Measurements from ENCODE around the gene DYTN.
"Not testable (repeated sequence)": the region's sequence is repeated elsewhere in the genome, so short reads cannot be mapped to it uniquely, and the experiment has no call there.

Gene DYTN, protein sequence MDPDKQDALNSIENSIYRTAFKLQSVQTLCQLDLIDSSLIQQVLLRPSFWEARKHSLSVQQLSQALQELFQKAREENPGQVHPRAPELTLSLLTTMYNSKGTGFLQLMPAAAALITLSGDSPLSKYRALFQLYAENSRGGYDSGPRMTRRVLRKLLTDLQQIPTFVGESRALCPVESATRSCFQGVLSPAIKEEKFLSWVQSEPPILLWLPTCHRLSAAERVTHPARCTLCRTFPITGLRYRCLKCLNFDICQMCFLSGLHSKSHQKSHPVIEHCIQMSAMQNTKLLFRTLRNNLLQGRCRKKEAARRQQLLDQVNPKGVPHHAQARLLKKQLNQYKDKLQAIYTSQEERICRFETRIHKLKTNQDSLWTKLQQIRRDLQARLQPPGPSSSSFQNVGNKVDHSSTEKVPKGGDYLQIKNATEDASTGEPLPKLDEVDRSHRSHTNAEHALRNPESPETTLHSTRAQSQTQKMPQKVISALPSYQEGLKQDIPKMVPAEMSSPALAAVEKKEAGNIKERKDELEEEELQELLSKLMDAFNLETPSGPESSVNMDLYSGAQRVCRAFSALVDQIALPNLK

DNA sequence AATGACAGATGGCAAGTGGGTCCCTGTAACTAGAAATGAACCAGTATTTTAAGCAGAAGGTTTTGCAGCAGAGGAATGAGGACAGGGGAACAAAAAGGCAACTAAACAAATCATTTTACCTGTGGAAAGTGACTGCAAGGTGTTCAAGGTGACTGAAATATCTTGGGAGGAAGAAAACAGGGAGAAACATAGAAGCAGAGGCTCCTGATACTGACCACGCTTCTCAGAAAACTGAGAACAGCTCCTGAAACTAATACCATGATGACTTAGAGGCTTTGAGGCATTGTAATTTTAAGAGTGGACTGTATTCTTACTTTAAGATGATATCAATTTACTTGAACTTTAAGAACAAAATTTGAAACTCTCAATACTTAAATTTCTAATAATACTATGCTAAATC lies at the start of gene DYTN:
TSS of gene DYTN (minus strand) at position 101 of the 400 bp plus-strand sequence. CDS start 117 bp downstream, outside the sequence.
- no peak for DNase-seq (ENCODE audit: low read depth in 3 of 3)

DNA sequence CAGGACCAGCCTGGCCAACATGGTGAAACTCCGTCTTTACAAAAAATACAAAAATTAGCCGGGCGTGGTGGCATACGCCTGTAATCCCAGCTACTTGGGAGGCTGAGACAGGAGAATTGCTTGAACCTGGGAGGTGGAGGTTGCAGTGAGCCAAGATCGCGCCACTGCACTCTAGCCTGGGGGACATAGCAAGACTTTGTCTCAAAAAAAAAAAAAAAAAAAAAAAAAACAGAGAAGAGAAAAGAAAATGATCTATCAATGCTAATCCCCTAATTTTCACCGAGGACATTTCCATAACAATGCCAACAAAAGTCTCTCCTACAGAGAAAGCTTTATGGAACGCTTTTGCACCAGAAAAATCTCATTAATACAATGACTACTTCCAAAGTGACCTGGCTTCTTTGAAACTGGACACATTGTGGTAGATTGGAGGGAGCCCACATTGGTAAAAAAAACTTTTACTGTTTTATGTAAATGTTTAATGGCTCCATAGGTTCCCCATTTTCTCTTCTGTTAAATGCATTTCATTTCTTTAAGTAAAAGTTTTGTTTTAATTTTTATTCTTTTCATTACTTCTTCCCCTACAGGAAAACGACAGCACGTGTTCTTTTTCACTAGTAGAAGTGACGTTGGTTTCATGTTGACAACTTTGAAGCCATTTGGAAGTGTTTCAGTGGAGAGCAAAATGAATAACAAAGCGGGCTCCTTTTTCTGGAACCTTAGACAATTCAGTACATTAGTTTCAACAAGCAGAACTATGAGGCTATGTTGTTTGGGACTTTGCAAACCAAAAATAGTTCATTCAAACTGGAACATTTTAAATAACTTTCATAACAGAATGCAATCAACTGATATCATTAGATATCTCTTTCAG lies 48.1 kb upstream of the DYTN start:
- DNase-seq (ENCODE audit: low read depth in 3 of 3) = no peak

DNA sequence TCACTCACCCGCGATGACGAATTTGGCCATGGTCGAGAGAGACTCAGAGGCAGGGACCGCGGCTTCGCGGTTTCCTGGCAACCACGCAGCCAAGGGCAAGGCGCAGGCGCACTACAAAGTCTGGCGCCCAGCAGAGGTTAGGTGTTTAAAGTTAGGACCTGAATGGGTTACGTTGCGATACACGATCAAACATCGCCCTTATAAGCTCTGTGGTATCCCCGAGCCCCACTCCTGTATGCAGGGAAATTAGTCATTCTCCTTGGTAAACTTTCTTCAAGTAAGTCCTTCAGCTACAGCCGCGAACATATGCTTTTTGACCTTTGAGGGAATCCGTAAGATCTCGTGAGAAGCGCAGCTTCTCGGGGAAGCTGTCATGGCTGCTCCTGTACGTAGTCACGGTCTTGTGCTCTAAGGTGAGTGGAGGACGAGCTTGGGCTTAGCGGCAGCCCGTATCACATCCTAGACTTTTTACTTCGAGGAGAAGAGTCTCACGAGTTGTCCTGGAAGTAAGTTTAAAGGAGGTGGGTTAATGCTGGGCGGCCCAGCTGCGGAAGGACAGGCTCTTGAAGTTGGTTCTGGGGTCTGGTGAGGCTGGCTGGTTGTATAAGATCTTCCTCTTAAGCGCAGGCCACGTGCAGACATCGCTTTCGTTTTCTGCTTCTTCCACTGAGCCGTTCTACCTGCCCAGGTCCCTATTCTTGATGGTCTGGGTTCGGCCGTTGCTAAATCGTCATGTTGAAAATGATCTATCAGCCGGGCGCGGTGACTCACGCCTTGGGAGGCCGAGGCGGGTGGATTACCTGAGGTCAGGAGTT lies 47.3 kb upstream of the DYTN start, which contains the start of the genes FASTKD2 and MDH1B:
TSS of gene FASTKD2 (plus strand) at position 365 of the 815 bp plus-strand sequence. CDS start 1,088 bp downstream, outside the sequence.
TSS of gene MDH1B (minus strand) at position 87 of the 815 bp plus-strand sequence. CDS start at position 30, 57 bp downstream.
- DNase-seq (ENCODE audit: low read depth in 3 of 3) = peak; percentile 60 to 72 (median 62)

DNA sequence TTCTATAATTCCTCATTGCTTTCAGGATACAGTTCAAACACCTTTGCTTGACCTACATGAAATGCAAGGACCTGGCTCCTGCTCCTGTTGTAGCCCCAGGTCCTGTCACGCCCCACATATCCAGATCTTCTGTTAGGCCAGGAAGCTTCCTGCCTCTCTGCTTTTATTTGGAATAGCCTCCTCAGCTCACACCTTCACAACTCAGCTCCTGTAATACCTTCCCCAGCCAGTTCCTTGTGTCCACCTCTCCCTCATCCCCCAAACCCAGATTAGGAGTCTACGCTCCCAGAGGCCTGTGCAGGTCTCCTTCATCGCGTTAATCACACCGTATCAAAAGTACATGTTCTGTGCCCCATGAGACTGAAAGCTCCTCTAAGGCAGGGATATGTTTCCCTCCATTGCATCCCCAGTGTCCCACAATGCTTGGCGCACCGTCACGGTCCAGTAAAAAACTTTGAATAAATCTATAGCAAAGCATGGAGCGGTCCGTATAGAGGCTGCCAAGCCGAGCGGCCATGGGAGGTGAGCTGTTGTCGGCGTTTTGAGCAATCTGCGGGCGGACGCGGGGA lies 46.6 kb upstream of the DYTN start:
- peak in 1 of 3 experiments; percentile 11 for DNase-seq (ENCODE audit: low read depth in 3 of 3)

DNA sequence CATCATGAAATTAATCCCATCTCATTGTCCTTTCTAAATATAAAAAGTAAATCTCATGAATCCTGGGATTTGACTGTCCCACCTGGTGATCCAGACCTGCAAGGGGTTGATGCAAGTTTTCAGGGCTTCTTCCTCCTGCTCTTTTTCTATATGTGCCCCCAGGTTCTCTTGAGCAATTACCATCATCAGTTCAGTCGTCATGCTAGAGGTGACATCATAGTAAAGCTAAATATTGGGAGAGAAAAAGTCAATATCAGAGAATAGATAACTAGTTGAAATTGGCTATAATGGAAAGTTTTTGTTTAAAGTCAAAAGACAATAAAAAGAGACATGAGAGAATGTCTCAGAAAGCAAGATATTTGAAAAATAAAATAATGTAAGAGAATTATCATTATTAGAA lies 38.6 kb upstream of the DYTN start:
- no peak for DNase-seq (ENCODE audit: low read depth in 3 of 3)

DNA sequence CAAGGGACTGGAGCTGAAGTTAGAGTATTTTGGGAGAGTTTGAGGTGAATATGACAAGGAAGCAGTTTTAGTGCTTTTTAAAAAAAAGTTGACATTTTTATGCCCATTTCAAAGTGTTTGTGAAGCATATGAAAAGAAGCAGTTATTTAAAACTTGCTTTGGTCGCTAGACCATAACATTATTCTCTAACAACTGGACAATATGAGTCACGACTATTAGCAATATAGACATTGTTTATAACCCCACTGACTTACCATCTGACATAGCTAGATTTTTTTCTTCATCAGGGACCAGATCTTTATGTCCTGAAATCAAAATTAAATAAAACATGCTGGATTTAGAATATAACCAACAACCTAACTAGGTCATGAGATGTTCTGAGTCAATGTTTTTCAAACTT lies 22.6 kb upstream of the DYTN start:
- DNase-seq (ENCODE audit: low read depth in 3 of 3) = no peak

DNA sequence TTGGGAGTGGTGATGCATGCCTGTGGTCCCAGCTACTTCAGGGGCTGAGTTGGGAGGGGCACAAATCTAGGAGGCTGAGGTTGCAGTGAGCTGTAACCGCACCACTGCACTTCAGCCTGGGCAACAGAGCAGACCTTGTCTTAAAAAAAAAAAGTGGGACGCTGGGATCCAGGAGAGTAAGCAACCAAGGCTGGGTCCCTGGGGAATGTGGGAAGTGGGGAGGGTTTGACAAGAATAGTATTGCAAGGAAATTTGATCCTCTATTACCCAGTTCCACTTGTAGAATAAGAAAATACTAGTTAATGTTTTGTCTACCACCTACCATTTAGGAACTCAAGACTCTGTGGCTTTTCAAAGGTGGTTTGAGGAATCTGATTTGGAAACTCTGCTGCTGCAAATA lies 21.1 kb upstream of the DYTN start:
- no peak for DNase-seq (ENCODE audit: low read depth in 3 of 3)

DNA sequence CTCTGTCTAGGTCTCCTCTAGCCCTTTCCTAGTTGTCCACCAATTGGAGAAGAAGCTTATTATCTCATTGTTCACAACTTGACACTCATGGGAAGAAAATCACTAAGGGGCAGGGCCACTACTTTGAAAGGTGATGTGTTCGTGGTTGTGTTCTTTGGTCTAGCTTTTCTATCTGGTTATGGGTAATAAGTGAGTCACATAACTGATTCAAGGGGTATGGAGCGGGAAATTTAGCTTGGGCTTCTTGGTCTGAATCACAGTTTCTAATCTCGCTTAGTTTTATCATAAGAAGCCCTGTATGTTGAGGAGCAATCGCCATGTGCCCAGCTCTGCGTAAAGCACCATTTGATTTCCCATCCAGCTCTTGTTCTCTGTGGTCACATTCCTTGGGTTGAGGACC lies 18.7 kb upstream of the DYTN start:
- DNase-seq (ENCODE audit: low read depth in 3 of 3) = no peak

DNA sequence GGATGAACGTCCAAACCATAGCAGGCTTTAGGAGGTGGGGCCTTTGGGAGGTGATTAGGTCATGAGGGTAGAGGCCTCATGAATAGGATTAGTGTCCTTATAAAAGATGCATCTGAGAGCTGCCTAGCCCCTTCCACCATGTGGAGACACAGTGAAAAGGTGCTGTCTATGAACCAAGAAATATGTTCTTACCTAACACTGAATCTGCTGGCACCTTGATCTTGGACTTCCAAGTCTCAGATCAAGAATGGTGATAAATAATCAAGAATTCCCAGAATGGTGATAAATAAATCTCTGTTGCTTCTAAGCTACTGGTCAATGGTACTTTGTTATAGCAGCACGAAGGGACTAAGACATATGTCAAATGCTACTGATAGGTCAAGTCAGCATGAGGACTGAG lies 15.1 kb upstream of the DYTN start:
- DNase-seq (ENCODE audit: low read depth in 3 of 3) = no peak

DNA sequence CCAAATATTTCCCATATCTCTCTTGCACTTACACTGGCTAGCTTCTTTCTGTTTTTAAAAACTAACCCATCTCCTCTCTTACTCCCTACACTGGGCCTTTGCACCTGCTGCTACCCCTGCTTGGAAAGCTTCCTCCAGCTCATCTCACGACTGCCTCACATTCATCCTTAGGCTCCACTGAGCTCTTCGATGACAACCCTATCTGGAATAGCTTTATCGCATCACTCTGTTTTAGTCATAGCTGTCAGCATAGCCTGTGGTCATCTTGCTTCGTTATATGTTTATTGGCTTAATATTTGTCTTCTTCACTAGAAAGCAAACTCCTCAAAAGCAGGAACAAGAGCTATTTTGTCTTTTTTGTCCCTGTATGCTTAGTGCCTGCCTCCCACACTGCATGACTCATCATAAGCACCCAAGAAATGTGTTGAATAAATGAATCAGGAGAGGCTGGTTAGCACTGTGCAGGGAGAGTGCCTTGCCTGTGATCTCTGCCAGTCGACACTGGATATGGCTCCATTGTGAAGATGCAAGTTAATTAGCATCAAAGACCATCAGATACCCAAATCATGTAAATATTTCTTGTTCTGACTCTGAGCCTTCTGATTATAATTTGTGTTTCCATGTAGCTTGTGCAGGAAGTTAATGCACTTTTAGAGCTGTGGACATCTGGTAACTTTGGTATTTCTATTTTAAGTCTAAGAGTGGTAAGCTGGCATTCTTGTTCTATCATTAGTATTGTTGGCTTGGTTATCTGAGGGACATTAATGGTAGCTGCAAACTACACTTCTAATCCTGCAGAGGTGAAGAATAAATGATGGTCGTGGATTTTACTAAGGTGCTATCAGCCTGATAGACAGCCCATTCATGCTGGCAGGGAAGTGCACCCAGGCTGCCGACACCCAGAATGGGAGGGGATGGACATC lies 10.3 kb upstream of the DYTN start:
- no peak for DNase-seq (ENCODE audit: low read depth in 3 of 3)

DNA sequence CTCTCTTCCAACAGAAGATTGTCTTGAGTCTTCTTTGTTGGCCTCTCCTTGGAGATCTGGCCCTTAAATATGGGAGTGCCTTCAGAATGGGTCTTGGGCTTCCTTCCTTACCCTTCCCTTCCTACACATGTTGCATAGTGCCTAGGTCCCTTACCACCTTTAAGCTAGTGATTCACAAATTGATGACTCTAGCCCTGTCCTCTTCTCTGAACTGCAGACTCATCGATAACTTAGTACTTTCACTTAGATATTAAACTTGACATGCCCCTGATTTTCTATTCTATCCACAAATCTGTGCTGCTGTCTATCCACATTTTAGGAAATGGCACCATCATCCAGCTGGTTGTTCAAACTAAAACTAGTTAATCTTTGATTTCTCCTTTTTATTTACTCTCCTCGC lies 9.1 kb upstream of the DYTN start:
- no peak for DNase-seq (ENCODE audit: low read depth in 3 of 3)

DNA sequence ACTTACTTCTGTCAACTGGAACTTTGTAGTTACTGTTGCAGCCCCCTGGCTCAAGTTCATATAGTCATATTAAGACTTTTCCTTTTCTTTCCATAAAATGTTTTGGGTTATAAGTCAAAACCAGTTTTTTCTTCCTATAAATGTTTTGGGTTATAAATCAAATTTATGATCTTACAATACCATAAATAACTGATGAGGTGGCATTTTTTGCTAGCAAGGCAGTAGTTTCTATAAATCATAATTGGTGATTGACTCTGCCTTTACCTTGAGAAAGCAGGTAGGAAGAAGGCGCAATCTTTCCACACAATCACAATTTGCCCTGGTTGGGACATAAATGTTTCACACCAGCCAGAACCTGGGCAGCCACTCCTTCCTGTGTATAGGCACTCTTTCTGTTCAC lies 5.1 kb upstream of the DYTN start:
- no peak for DNase-seq (ENCODE audit: low read depth in 3 of 3)

DNA sequence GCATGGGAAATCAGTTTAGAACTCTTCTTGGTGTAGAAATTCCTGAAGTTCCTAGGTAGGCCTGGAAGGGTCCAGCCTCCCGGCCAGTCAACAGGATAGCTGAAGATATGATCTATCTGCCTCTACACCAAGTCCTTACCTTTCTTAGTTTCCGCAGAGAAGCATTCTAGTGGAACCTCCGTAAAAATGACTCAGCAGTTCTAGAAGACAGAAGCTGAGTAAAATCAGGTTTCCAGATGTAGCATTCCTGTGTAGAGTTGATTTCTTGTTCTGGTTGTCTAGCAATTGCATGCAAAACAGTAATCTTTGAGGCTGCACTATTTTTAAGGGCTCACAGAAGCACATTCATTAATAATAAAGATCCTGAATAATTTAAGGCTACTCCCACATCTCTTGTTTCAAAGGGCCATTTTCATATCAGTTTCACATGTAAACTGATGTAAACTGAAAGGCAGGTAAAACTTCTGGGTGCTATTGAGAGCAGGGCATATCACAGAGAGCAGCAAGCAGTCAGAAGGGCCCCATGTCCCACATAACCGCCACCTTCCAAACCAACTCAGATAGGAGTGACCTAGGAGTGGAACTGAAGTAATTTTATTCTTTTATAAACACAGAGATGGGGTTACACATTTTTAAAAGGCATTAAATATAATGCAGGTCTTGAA lies 3.2 kb upstream of the DYTN start:
- no peak for DNase-seq (ENCODE audit: low read depth in 3 of 3)

DNA sequence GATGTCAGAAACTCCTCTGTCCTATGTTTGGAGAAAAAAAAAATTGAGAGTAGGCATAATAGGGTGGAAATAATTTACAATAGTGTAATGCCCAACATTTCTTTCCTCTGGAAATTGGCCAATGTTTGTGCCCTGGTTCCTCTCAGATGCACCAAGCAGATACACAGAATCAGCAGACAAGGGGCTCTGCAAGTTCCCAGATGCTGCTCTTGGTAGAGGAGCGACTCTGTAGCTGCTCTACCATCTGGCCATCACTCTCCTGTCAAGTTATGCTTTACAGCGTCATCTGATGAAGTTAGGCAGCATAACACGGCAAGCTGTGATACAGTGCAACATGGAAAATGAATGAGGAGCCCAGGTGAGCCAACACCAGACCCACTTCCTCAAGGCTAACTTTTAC lies 1.6 kb downstream of the DYTN start:
- DNase-seq (ENCODE audit: low read depth in 3 of 3) = no peak

DNA sequence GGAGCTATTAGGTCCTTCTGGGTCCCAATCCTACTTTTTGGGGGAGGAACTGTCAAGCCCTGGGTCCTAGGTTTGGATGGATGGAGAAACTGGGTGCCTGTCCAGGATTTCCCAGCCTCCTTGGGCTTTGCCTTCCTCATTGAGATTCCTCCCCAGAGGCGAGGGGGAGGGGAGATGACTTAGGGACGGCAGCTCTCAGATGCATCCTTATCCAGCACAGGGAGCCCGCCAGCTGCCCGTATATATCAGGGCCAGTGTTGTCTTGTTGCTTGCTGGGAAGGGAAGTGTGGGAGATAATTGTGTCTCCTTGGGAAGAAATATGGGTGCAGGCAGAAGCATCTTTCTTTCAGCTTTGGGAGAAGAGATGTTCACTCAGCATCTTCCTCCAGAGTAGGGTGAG lies 3.0 kb downstream of the DYTN start:
- not testable (repeated sequence) for DNase-seq (ENCODE audit: low read depth in 3 of 3)

DNA sequence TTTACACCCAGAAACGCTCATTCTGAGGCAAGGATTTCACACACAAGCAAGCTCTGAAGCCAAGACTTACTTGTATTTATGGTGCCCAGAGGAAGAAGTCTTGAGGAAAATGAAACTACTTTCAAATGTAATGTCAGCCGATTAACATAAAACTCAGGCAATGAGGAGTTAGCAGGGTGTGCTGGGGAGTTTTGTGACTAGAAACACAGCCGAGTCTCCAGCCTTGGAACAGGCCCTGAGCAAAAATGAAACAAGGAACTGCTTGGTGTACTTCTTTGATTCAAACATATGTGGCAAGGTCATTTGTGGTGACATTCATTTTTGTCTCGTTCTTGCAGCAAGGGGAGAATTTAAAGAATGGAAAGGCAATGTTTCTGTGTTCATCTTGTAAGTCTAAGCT lies 4.5 kb downstream of the DYTN start:
- no peak for DNase-seq (ENCODE audit: low read depth in 3 of 3)

DNA sequence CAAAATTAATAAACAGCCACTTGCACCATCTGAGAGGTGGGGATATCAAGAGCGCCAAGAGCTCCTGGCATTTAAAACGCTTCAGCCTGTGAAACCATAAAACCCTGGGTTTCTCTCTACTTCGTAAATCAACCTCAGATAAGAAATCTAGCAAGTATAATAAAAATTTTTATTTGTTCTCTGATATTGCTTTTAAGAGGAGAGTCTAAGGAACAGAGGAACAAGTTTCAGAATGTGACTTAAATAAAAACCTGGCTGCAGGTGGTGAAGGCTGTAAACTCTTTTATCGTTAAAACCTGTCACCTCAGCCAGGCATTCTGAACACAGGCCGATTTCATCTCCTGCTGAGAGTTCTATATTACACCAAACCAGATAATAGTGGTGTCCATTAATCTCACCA lies 9.9 kb downstream of the DYTN start:
- DNase-seq (ENCODE audit: low read depth in 3 of 3) = no peak

DNA sequence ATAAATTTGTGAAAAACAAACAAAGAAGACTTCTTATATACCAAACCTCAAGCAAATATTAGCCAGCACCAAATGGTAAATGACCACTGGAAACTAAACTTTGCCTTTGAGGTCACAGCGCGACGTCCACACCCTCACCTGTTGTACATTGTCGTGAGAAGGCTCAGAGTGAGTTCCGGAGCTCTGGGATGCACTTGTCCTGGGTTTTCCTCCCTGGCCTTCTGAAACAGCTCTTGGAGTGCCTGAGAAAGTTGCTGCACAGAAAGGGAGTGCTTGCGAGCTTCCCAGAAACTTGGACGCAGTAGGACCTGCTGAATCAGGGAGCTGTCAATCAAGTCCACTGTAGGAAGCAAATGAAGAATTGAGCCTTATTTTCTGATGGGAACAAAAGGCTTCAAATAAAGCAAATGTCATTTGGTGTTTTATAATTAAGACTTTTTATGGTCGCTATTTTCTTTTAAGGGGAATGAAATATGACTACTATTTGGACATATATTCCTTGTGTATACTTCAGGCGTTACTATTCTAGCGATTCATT lies 11.0 kb downstream of the DYTN start:
- no peak for DNase-seq (ENCODE audit: low read depth in 3 of 3)

DNA sequence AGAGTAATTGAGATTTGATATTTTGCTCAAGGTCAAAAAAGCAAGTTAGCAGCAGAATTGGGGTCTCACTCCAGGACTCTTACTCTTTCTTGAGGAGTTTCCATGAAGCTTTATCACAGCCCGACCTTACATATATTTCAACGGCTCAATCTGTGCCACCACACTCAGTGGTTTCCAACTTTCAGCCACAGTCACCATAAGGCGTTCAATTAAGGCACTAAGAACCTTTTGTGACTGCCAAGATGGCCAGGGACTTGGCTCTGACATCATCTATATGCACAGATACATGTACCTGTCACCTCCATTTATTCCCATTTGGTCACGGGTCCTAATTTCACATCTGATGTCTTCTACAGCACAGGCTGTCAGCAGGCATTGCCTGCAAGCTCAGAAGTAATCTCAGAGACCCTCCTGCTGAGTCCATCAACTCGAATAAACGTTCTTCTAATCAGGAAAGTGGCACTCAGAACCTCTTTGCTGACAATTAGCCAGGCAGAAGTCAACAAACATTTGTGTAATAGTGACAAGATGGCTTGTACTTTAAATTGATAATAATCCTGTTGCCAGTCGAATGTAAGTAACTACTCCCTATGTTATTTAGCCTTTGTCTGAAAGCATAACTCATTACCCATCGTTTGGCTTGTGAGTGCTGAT lies 16.1 kb downstream of the DYTN start:
- no peak for DNase-seq (ENCODE audit: low read depth in 3 of 3)
